Suprapubic skin (tissue), 3 donors: ENCODE data around the gene ACOT11.

Source experiments
- CTCF ChIP-seq, 2 donors: fragments of 200-600 bp in 1 of 2; fragments of 450-650 bp in 1 of 2; sonication (generic) in 1 of 2; IDR thresholded peaks; one replicate each; pipeline ENCODE4 v1.5.1; 2016 to 2019; ENCODE audit warnings: antibody characterized with exemption in 2 of 2, mild to moderate bottlenecking in 1 of 2, moderate library complexity in 1 of 2
- POLR2AphosphoS5 ChIP-seq, 3 donors: sonication (generic); formaldehyde crosslinking; IDR thresholded peaks; one replicate each; pipeline ENCODE4 v1.6.1; 2017; ENCODE audit warnings: antibody characterized with exemption in 3 of 3

- TF ChIP-seq POLR2AphosphoS5 (IDR thresholded peaks at IDR 0.05) (no peak), CTCF (IDR thresholded peaks at IDR 0.05) (no peak)
These were observed 53.7 kb downstream of the ACOT11 start for GRCh38 chr1:54601730-54602129.
